Left ventricle myocardium superior (tissue), 1 donor: ENCODE measurements around the gene MBD2. TPM values are rescaled to one million over a fixed set of nuclear protein-coding genes. Genes with fewer than 3 reads are reported as not detected.
"Not testable (repeated sequence)": the region's sequence is repeated elsewhere in the genome, so short reads cannot be mapped to it uniquely, and the experiment has no call there.

Experiments
- ATAC-seq: fragments of 200-7000 bp; cut with Tn5 transposase; one replicate; pipeline ENCODE4 v1.9.1; 2020; ENCODE audit warnings: mild to moderate bottlenecking, moderate library complexity
- DNase-seq: peaks from one replicate; pipeline ENCODE4 v3.0.0-alpha.2; 2020
- intact Hi-C: fragments of 100-400 bp; cut with micrococcal nuclease; formaldehyde crosslinking; loops from one replicate; pipeline ENCODE4 v1.11.0; 2022
- total RNA-seq: library from RNA; stranded (reverse); fragmentation: NEBNext Ultra II Directional; extraction: Animal tissue kit (Norgen Biotek cat#: 25700); gene quantifications from one replicate; pipeline ENCODE4 v1.2.1, GENCODE V29; 2021
- donor health status: DM: no; HTN: yes; CAD: no; lungs with severe emphysema.

MBD2 gene
- total RNA-seq, 1 donor from 2014 or later = 46.3 TPM

- DNase-seq = no peak
- intact Hi-C loops = no loop called here
- ATAC-seq = no peak
These were observed 99.0 kb downstream of the MBD2 start for GRCh38 chr18:54125429-54125828.

GRCh38 chr18:54123720-54124440 lies 100.6 kb downstream of the MBD2 start:
- ATAC-seq, intact Hi-C loops, DNase-seq: not testable (repeated sequence)

GRCh38 chr18:54119524-54120019 lies 104.9 kb downstream of the MBD2 start:
- ATAC-seq (peak; percentile 81), DNase-seq (no peak)
- intact Hi-C loops = loop anchor here (2.0 kb wide), 1 partner anchor 421 kb away; no protein-coding TSS in a partner anchor

GRCh38 chr18:54117853-54118773 lies 106.4 kb downstream of the MBD2 start:
- intact Hi-C loops = loop anchor here (2.0 kb wide), 1 partner anchor 419 kb away; no protein-coding TSS in a partner anchor

GRCh38 chr18:54116541-54117257 lies 107.8 kb downstream of the MBD2 start:
- intact Hi-C loops = no loop called here
- ATAC-seq (no peak), DNase-seq (no peak)

More at GRCh38 chr18:54117853-54118773, 106.4 kb downstream of the MBD2 start:
- DNase-seq (no peak), ATAC-seq (no peak)

GRCh38 chr18:54112356-54112755 lies 112.1 kb downstream of the MBD2 start:
- no peak for DNase-seq
- intact Hi-C loops = no loop called here
- ATAC-seq = no peak

- no peak for ATAC-seq
- DNase-seq = no peak
- intact Hi-C loops = no loop called here
These were observed 115.3 kb downstream of the MBD2 start for GRCh38 chr18:54109131-54109683.

- DNase-seq (no peak), ATAC-seq (no peak)
- intact Hi-C loops = no loop called here
These were observed 122.3 kb downstream of the MBD2 start for GRCh38 chr18:54102123-54102522.

Other genes starting within 250 kb of the MBD2 start
- 20.5 TPM for gene POLI, start 44.8 kb upstream of the MBD2 start, total RNA-seq
- not detected for gene STARD6, start 133.2 kb upstream of the MBD2 start, total RNA-seq
- 1.7 TPM for gene C18orf54, start 133.2 kb upstream of the MBD2 start, total RNA-seq